ENCODE measurements around the gene HES7. TPM values are rescaled to one million over a fixed set of nuclear protein-coding genes. Genes with fewer than 3 reads are reported as not detected.

HES7 gene
- total and polyA plus RNA-seq, 9 of the 15 experiments (the other 6 are each of a cell fraction or from before 2014, with no cell fraction given) = 0.03 to 1.7 (median 0.14) TPM; not detected in 1

GRCh38 chr17:8108972-8109660, 14.8 kb downstream of the HES7 start:
- Histone ChIP-seq H3K27ac (ENCODE audit: extremely low read depth, low read depth, low read length) (no peak overlapping the region), H3K27me3 (ENCODE audit: control insufficient read depth in 2 of 2, insufficient read depth in 2 of 2, low read length in 2 of 2) (peaks cover 0 to 3% of the 10 kb centered on the region in 2 experiments; a peak in 1 of 5 replicates), H3K4me1 (replicated peaks in 1 of 2; ENCODE audit: control insufficient read depth in 2 of 2, insufficient read depth in 2 of 2, low read length in 2 of 2) (peaks cover 10 to 19% of the 10 kb centered on the region in 2 experiments; a peak in 4 of 5 replicates), H3K9me1 (ENCODE audit: control insufficient read depth, insufficient read depth, low read length) (no peaks in the 10 kb centered on the region), H3K4me2 (ENCODE audit: insufficient read depth, low read length) (no peak overlapping the region), H3K9me3 (replicated peaks; ENCODE audit: control insufficient read depth, insufficient read depth, low read depth, low read length) (no peaks in the 10 kb centered on the region), H3K36me3 (ENCODE audit: control insufficient read depth, insufficient read depth, low read length) (no peaks in the 10 kb centered on the region), H3K4me3 (no peak overlapping the region), H3K9ac (ENCODE audit: insufficient read depth in 1 of 2, low read depth in 2 of 2, low read length in 2 of 2) (no peak overlapping the region), H4K20me1 (replicated peaks; ENCODE audit: control insufficient read depth, insufficient read depth, low read length) (no peaks in the 10 kb centered on the region), H2AFZ (ENCODE audit: low read depth, low read length) (no peak overlapping the region), H3K79me2 (ENCODE audit: control insufficient read depth, insufficient read depth, low read length) (no peaks in the 10 kb centered on the region)
- ATAC-seq (no peak), FAIRE-seq (no peak), DNase-seq (ENCODE audit: extremely low read depth in 1 of 4, low spot score in 3 of 4) (no peak)
- ChIA-PET POLR2A (interaction anchor here (0.6 kb wide), 1 partner anchor 274 kb away, joined by 3 read pairs; no protein-coding TSS in a partner anchor), CTCF (ENCODE audit: low intra/inter-chr PET ratio) (interaction anchor here (2.7 to 4.4 kb wide), 2 partner anchors 29 to 48 kb away, joined by 18 to 24 read pairs; no protein-coding TSS in a partner anchor)
- WGBS (ENCODE audit: insufficient coverage, low coverage, missing lambda C conversion rate) = 70% methylated on average over 12 of the region's 33 CpGs
- no TSS peak for BruUV-seq (replicated peaks)
- TF ChIP-seq HNRNPL (IDR thresholded peaks at IDR 0.05; ENCODE audit: low read depth, low read length) = no peak
- TF ChIP-seq EWSR1 (IDR thresholded peaks at IDR 0.05; ENCODE audit: borderline replicate concordance, low read depth, partially characterized antibody) = no peak
- TF ChIP-seq, protein P1, sequence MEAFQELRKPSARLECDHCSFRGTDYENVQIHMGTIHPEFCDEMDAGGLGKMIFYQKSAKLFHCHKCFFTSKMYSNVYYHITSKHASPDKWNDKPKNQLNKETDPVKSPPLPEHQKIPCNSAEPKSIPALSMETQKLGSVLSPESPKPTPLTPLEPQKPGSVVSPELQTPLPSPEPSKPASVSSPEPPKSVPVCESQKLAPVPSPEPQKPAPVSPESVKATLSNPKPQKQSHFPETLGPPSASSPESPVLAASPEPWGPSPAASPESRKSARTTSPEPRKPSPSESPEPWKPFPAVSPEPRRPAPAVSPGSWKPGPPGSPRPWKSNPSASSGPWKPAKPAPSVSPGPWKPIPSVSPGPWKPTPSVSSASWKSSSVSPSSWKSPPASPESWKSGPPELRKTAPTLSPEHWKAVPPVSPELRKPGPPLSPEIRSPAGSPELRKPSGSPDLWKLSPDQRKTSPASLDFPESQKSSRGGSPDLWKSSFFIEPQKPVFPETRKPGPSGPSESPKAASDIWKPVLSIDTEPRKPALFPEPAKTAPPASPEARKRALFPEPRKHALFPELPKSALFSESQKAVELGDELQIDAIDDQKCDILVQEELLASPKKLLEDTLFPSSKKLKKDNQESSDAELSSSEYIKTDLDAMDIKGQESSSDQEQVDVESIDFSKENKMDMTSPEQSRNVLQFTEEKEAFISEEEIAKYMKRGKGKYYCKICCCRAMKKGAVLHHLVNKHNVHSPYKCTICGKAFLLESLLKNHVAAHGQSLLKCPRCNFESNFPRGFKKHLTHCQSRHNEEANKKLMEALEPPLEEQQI (IDR thresholded peaks at IDR 0.05) = no peak
- in situ Hi-C loops (cut with MboI) = no loop called here
- intact Hi-C loops (cut with micrococcal nuclease) = no loop called here

All from K562 (cell line).